IgD-negative memory B cell (primary cell): Measurements from ENCODE around the gene MRC2. TPM values are rescaled to one million over a fixed set of nuclear protein-coding genes. Genes with fewer than 3 reads are reported as not detected.
A peak's percentile ranks its signal among the peaks of the same experiment; 100 is the strongest.

Source experiments
- H3K27ac Mint-ChIP-seq, 3 donors: one replicate each; pipeline ENCODE4 v1.8.0; 2020 to 2022; ENCODE audit warnings: mild to moderate bottlenecking in 3 of 3, mixed read lengths in 3 of 3, moderate library complexity in 1 of 3
- H3K27me3 Mint-ChIP-seq: one replicate; pipeline ENCODE4 v1.8.0; 2021; ENCODE audit warnings: mixed read lengths
- H3K36me3 Mint-ChIP-seq: one replicate; pipeline ENCODE4 v1.8.0; 2020; ENCODE audit warnings: mild to moderate bottlenecking, mixed read lengths
- H3K4me1 Mint-ChIP-seq, 3 donors: one replicate each; pipeline ENCODE4 v1.8.0; 2020 to 2022; ENCODE audit warnings: mixed read lengths in 3 of 3, mild to moderate bottlenecking in 1 of 3
- H3K4me3 Mint-ChIP-seq, 4 donors: one replicate each; pipeline ENCODE4 v1.8.0; 2020 to 2022; ENCODE audit warnings: mild to moderate bottlenecking in 4 of 4, mixed read lengths in 4 of 4, moderate library complexity in 3 of 4
- H3K9me3 Mint-ChIP-seq, 3 donors: one replicate each; pipeline ENCODE4 v1.8.0; 2020 to 2021; ENCODE audit warnings: mixed read lengths in 3 of 3, mild to moderate bottlenecking in 1 of 3
- polyA plus RNA-seq: library from polyadenylated mRNA; unstranded; fragments of 300-500 nt; fragmentation: Illumina TruSeq; gene quantifications from one replicate; pipeline ENCODE4 v1.2.3, GENCODE V29; 2021

Gene MRC2
- polyA plus RNA-seq, 1 donor from 2014 or later: 0.24 TPM

DNA sequence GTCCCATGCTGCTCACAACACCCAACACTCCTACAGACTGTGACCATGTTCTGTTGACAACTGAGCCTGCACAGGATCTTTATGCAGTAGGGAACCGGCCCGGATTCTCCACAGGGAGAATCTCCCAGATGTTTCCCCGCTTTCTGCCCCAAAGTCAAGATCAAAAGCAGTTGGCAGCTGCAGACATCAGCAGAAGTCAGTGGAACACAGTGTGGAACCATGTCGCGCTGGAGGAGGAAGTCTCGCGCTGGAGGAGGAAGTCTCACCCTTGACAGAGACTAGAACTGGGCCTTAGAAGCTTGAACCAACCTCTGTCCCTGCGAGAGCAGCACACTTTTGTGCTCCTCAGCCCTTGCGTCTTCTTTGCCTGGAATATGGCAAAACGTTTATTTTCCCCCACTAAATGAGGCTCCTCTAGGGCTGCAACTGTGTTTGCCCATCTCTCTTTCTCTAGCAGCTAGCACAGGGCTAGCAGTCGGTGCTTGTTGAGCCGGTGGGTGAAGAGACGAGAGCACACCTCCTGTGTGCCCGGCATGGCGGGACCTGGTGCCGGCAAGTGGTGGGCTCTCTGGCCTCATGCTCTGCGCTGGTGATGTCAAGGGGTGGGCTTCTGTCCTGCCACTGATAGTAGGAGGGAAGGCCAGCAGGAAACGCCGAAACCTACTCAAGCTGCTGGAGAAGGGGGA, 2.1 kb upstream of the MRC2 start:
- Mint-ChIP-seq H3K36me3 (peaks cover 4% of the 10 kb centered on the region), H3K9me3 (no peaks in the 10 kb centered on the region), H3K4me3 (peak overlapping the region in 1 of 4 donors; percentile 45), H3K27ac (no peak overlapping the region), H3K27me3 (peaks cover 20% of the 10 kb centered on the region), H3K4me1 (peaks cover 0 to 6% (median 5%) of the 10 kb centered on the region in 3 donors)

DNA sequence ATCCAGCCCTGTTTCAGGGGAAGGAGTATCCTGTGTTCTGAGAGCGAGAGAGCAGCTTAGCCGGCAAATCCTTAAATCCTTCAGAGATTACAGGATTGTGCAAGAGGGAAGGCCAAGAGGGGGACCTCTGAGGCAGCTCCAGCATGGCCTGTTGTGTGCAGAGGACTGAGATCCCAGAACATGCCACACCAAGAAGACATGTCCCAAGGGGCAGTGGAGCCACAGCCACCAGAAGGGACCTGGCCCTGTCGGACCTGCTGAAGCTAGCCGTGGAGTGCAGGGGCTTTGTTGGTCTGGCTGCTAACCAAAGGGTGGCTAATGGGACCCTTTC, 1.6 kb upstream of the MRC2 start:
- Mint-ChIP-seq H3K4me1 (peaks cover 0 to 6% (median 5%) of the 10 kb centered on the region in 3 donors), H3K9me3 (no peaks in the 10 kb centered on the region), H3K4me3 (peak overlapping the region in 1 of 4 donors; percentile 45), H3K27ac (no peak overlapping the region), H3K36me3 (peaks cover 4% of the 10 kb centered on the region), H3K27me3 (peaks cover 20% of the 10 kb centered on the region)

- H3K9me3 Mint-ChIP-seq: no peaks in the 10 kb centered on the region
- peaks cover 4% of the 10 kb centered on the region for H3K36me3 Mint-ChIP-seq
- H3K27me3 Mint-ChIP-seq: peaks cover 20% of the 10 kb centered on the region
- peaks cover 0 to 6% (median 5%) of the 10 kb centered on the region in 3 donors for H3K4me1 Mint-ChIP-seq
- H3K4me3 Mint-ChIP-seq: peak overlapping the region in 2 of 4 donors; percentile 18 to 77
- no peak overlapping the region for H3K27ac Mint-ChIP-seq
Measured at GRCh38 chr17:62626719-62627218, 701 bp upstream of the MRC2 start.

- Mint-ChIP-seq H3K4me3 (peak overlapping the region in 3 of 4 donors; percentile 60 to 69 (median 64)), H3K4me1 (peaks cover 0 to 6% (median 5%) of the 10 kb centered on the region in 3 donors), H3K27me3 (peaks cover 22% of the 10 kb centered on the region), H3K27ac (no peak overlapping the region), H3K36me3 (peaks cover 2% of the 10 kb centered on the region), H3K9me3 (no peaks in the 10 kb centered on the region)
Measured at GRCh38 chr17:62627904-62628633, 599 bp downstream of the MRC2 start.

GRCh38 chr17:62628831-62629555, 1.5 kb downstream of the MRC2 start:
- Mint-ChIP-seq H3K4me3 (peak overlapping the region in 2 of 4 donors; percentile 64 to 74), H3K36me3 (peaks cover 2% of the 10 kb centered on the region), H3K27ac (no peak overlapping the region), H3K4me1 (peaks cover 0 to 6% (median 5%) of the 10 kb centered on the region in 3 donors), H3K27me3 (peaks cover 22% of the 10 kb centered on the region), H3K9me3 (no peaks in the 10 kb centered on the region)

- Mint-ChIP-seq H3K27me3 (peaks cover 22% of the 10 kb centered on the region), H3K4me3 (no peak overlapping the region), H3K27ac (no peak overlapping the region), H3K4me1 (peaks cover 0 to 6% (median 5%) of the 10 kb centered on the region in 3 donors), H3K9me3 (no peaks in the 10 kb centered on the region), H3K36me3 (peaks cover 2% of the 10 kb centered on the region)
Measured at GRCh38 chr17:62629556-62630364, 2.3 kb downstream of the MRC2 start.

DNA sequence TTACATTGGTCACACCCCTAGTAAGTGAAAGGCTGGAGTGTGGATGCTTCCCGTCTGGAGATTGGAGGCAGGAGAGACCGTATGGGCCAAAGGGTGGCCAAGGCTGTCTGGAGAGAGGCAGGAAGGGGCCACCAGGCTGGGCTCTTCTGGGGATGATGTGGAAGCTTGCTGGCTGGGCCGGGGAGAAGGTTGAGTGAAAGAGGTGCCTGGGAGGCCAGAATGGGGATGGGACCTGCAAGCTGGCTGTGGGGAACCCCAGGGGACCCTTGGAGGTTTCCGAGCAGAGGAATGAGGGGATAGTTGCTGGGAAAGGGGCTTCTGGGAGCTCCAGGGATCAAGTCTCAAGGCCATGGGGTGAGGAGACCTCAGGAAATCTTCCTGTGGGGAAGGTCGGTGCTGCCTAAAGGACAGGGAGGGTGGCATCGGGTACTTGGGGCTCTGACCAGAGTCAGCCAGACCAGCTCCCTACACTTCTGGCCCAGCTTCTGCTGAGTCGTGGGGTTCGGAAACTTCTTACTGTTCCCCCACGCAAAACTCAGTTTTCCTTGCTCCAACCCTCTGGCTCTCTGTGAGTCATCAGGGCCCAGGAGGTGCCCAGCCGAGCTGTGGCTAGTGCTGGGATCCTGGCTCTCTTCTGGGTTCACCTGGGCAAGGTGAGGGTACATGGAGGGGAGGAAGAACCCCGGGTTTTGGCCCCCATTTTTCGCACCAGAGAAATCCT, 3.1 kb downstream of the MRC2 start:
- peaks cover 2% of the 10 kb centered on the region for H3K36me3 Mint-ChIP-seq
- H3K4me3 Mint-ChIP-seq: no peak overlapping the region
- H3K9me3 Mint-ChIP-seq: no peaks in the 10 kb centered on the region
- no peak overlapping the region for H3K27ac Mint-ChIP-seq
- peaks cover 0 to 6% (median 5%) of the 10 kb centered on the region in 3 donors for H3K4me1 Mint-ChIP-seq
- H3K27me3 Mint-ChIP-seq: peaks cover 22% of the 10 kb centered on the region

- no peak overlapping the region for H3K4me3 Mint-ChIP-seq
- no peaks in the 10 kb centered on the region for H3K9me3 Mint-ChIP-seq
- no peak overlapping the region for H3K27ac Mint-ChIP-seq
- peaks cover 22% of the 10 kb centered on the region for H3K27me3 Mint-ChIP-seq
- peaks cover 2% of the 10 kb centered on the region for H3K36me3 Mint-ChIP-seq
- peaks cover 0 to 6% (median 3%) of the 10 kb centered on the region in 3 donors for H3K4me1 Mint-ChIP-seq
Measured at GRCh38 chr17:62631086-62631935, 3.8 kb downstream of the MRC2 start.

DNA sequence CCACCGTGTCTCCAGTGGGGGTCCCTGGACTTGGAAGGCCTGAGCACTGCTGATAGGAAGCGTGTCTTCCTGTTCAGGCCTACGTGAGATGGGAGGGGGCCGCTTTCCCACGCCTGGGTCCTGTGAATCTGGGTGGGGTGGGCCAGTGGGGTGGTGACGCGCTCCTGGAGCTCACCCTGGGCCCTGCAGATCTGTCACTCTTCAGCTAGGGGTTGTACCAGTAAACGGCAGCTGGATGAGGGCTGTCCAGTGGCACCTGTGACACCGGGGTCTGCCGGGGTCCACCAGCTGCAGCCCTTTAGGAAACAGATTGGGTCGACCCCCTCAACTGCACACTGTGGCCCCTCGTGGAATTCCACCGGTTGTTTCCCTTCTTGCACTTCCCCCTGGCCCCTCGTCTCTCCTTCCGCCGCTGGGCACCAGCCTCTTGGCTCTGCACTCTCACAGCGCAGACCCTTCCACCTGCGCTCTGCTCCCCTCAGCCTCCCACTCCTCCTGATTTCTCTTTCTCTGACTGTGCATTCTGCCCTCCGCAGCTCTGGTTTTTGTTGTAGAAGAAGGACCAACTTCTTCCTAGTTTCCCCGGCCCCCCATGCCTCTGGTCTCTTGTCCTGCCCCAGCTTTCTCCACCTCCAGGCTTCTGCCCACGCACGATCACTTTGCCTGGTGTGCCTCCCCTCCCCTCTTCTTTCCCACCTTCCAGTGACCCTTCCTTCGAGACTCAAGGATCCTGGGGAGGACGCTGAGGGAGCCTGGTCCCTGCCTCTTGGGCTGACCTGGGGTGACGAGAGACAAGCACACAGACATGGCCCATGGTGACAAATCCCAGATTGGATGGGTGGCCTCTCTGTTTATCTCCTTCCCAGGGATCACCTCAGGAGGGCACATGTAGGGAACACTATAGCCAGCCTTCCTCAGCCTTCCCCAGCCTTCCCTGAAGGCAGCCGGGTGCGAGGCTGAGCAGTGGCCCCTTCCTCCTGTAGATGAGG, 4.8 kb downstream of the MRC2 start:
- no peaks in the 10 kb centered on the region for H3K9me3 Mint-ChIP-seq
- peaks cover 0 to 5% (median 0%) of the 10 kb centered on the region in 3 donors for H3K4me1 Mint-ChIP-seq
- H3K27me3 Mint-ChIP-seq: peaks cover 17% of the 10 kb centered on the region
- H3K4me3 Mint-ChIP-seq: no peak overlapping the region
- H3K36me3 Mint-ChIP-seq: peaks cover 2% of the 10 kb centered on the region
- H3K27ac Mint-ChIP-seq: no peak overlapping the region

- no peaks in the 10 kb centered on the region for H3K9me3 Mint-ChIP-seq
Measured at GRCh38 chr17:62637809-62638208, 10.3 kb downstream of the MRC2 start.

GRCh38 chr17:62641153-62641552, 13.7 kb downstream of the MRC2 start:
- no peaks in the 10 kb centered on the region for H3K9me3 Mint-ChIP-seq
- no peaks in the 10 kb centered on the region for H3K36me3 Mint-ChIP-seq
- H3K4me3 Mint-ChIP-seq: no peak overlapping the region

More at GRCh38 chr17:62637809-62638208, 10.3 kb downstream of the MRC2 start:
- peaks cover 4% of the 10 kb centered on the region for H3K27me3 Mint-ChIP-seq
- no peaks in the 10 kb centered on the region for H3K4me1 Mint-ChIP-seq
- H3K4me3 Mint-ChIP-seq: peak overlapping the region in 1 of 4 donors; percentile 28
- no peaks in the 10 kb centered on the region for H3K36me3 Mint-ChIP-seq
- no peak overlapping the region for H3K27ac Mint-ChIP-seq

DNA sequence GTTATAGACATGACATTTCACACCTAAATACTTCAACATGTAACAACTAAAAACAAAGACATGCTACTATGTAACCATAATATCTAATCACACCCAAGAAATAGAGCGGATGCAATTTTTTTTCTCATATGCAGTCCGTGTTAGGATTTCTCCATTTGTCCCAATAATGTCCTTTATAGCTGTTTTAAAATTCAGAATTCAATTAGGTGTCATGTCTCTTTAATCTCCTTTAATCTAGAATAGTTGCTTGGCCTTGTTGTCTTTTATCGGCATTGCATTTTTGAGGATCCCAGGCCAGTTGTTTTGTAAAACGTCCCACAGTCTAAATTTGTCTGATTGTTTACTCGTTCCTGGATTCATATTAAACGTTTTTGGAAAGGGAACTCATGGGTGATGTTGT, 14.5 kb downstream of the MRC2 start:
- Mint-ChIP-seq H3K27ac (peak overlapping the region in 1 of 3 donors; percentile 53), H3K4me1 (no peaks in the 10 kb centered on the region)

More at GRCh38 chr17:62641153-62641552, 13.7 kb downstream of the MRC2 start:
- no peaks in the 10 kb centered on the region for H3K4me1 Mint-ChIP-seq
- H3K27me3 Mint-ChIP-seq: peaks cover 4% of the 10 kb centered on the region
- no peak overlapping the region for H3K27ac Mint-ChIP-seq

More for the DNA sequence above, 14.5 kb downstream of the MRC2 start:
- Mint-ChIP-seq H3K27me3 (peaks cover 7% of the 10 kb centered on the region), H3K36me3 (no peaks in the 10 kb centered on the region), H3K9me3 (no peaks in the 10 kb centered on the region), H3K4me3 (no peak overlapping the region)
